ENCODE measurements around the gene NAXE. TPM values are rescaled to one million over a fixed set of nuclear protein-coding genes. Genes with fewer than 3 reads are reported as not detected.

The NAXE gene
- total RNA-seq: 108 and 115 TPM in 2 replicates
- long read RNA-seq, transcript NAXE-203 (6 exons, 1,125 nt): major isoform, 19 of 34 reads
- long read RNA-seq, partial matches to known transcripts: 3 of 34 reads
- long read RNA-seq, other reads (novel, unspliced or antisense): 8 of 34 reads

GRCh38 chr1:156591432-156592157, at the start of gene NAXE:
Gene NAXE, plus strand, starts transcription at chr1:156591776. Its CDS starts 29 bp downstream, at chr1:156591805.
- TF ChIP-seq, protein P1, sequence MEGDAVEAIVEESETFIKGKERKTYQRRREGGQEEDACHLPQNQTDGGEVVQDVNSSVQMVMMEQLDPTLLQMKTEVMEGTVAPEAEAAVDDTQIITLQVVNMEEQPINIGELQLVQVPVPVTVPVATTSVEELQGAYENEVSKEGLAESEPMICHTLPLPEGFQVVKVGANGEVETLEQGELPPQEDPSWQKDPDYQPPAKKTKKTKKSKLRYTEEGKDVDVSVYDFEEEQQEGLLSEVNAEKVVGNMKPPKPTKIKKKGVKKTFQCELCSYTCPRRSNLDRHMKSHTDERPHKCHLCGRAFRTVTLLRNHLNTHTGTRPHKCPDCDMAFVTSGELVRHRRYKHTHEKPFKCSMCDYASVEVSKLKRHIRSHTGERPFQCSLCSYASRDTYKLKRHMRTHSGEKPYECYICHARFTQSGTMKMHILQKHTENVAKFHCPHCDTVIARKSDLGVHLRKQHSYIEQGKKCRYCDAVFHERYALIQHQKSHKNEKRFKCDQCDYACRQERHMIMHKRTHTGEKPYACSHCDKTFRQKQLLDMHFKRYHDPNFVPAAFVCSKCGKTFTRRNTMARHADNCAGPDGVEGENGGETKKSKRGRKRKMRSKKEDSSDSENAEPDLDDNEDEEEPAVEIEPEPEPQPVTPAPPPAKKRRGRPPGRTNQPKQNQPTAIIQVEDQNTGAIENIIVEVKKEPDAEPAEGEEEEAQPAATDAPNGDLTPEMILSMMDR (IDR thresholded peaks at IDR 0.05; ENCODE audit: unreplicated experiment): no peak
- H3K4me1 Mint-ChIP-seq (ENCODE audit: low read depth): peaks cover 4% of the 10 kb centered on the region
- H3K27ac Mint-ChIP-seq: peak within 1 kb of the TSS; percentile 95
- peak within 1 kb of the TSS; percentile 85 for H3K4me3 Mint-ChIP-seq (ENCODE audit: low read depth)
- H3K9me3 Mint-ChIP-seq (ENCODE audit: low read depth): no peaks in the 10 kb centered on the region
- no peaks in the 10 kb centered on the region for H3K27me3 Mint-ChIP-seq
- DNase-seq (ENCODE audit: low spot score, unreplicated experiment): peak; percentile 63
- H3K36me3 Mint-ChIP-seq (ENCODE audit: insufficient read depth): peaks cover 8% of the 10 kb centered on the region

GRCh38 chr1:156543066-156543465, 48.5 kb upstream of the NAXE start:
- Mint-ChIP-seq H3K27me3 (no peaks in the 10 kb centered on the region), H3K4me3 (ENCODE audit: low read depth) (no peak overlapping the region), H3K4me1 (ENCODE audit: low read depth) (peaks cover 2% of the 10 kb centered on the region), H3K27ac (peak overlapping the region; percentile 8), H3K9me3 (ENCODE audit: low read depth) (no peaks in the 10 kb centered on the region), H3K36me3 (ENCODE audit: insufficient read depth) (peaks cover 6% of the 10 kb centered on the region)
- TF ChIP-seq, protein P1 (IDR thresholded peaks at IDR 0.05; ENCODE audit: unreplicated experiment): no peak
- DNase-seq (ENCODE audit: low spot score, unreplicated experiment): no peak

DNA sequence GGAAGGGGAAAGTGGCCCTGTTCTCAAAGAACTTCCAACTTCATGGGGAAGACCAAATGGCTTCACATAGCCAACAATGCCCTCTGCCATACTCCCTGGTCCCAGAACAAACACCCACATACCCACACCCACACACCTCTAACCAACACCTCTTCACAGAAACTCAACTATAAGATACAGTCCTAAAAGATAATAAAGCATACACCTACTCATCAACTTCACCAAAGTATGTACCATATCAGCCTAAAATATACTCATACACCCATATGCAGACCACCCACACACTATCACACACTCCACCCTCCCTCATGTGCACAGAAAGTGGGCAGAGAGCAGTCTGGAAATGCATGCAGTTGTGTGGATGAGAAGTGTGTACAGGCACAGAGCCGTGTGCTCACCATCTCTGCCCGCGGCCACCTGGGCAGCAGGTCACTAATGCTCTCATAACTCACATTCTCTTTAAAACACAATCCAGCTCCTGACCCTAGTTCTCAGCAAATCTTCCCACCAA, 46.9 kb upstream of the NAXE start:
- Mint-ChIP-seq H3K4me3 (ENCODE audit: low read depth) (no peak overlapping the region), H3K27me3 (no peaks in the 10 kb centered on the region), H3K9me3 (ENCODE audit: low read depth) (no peaks in the 10 kb centered on the region), H3K4me1 (ENCODE audit: low read depth) (peaks cover 2% of the 10 kb centered on the region), H3K27ac (no peak overlapping the region), H3K36me3 (ENCODE audit: insufficient read depth) (peaks cover 2% of the 10 kb centered on the region)
- no peak for DNase-seq (ENCODE audit: low spot score, unreplicated experiment)
- TF ChIP-seq, protein P1 (IDR thresholded peaks at IDR 0.05; ENCODE audit: unreplicated experiment): no peak

DNA sequence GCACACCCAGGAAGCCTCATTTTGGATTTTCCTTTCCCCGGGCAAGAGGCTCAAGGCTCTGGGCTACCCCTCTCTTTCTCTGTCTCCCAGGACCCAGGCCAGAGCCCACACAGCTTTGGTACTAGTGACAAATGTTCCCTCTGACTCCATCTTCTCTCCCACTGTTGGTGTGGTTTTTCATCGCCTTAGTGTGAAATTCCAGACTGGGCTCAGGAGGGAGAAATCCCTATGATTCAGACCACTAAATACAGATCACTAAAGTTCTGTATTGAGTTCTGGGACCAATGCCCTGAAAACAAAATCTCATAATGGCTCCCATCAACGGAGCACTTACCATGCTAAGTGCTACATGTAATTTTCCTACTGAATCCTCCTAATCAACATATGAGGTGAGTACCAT, 45.3 kb upstream of the NAXE start:
- peaks cover 2% of the 10 kb centered on the region for H3K4me1 Mint-ChIP-seq (ENCODE audit: low read depth)
- H3K27me3 Mint-ChIP-seq: no peaks in the 10 kb centered on the region
- H3K4me3 Mint-ChIP-seq (ENCODE audit: low read depth): no peak overlapping the region
- DNase-seq (ENCODE audit: low spot score, unreplicated experiment): no peak
- H3K9me3 Mint-ChIP-seq (ENCODE audit: low read depth): no peaks in the 10 kb centered on the region
- TF ChIP-seq, protein P1 (IDR thresholded peaks at IDR 0.05; ENCODE audit: unreplicated experiment): no peak
- H3K36me3 Mint-ChIP-seq (ENCODE audit: insufficient read depth): peaks cover 2% of the 10 kb centered on the region
- H3K27ac Mint-ChIP-seq: peak overlapping the region; percentile 18

- TF ChIP-seq, protein P1 (IDR thresholded peaks at IDR 0.05; ENCODE audit: unreplicated experiment): no peak
- no peaks in the 10 kb centered on the region for H3K9me3 Mint-ChIP-seq (ENCODE audit: low read depth)
- DNase-seq (ENCODE audit: low spot score, unreplicated experiment): no peak
- no peaks in the 10 kb centered on the region for H3K27me3 Mint-ChIP-seq
- H3K36me3 Mint-ChIP-seq (ENCODE audit: insufficient read depth): peaks cover 4% of the 10 kb centered on the region
- H3K4me3 Mint-ChIP-seq (ENCODE audit: low read depth): no peak overlapping the region
- no peak overlapping the region for H3K27ac Mint-ChIP-seq
- H3K4me1 Mint-ChIP-seq (ENCODE audit: low read depth): peaks cover 2% of the 10 kb centered on the region
These were observed 44.1 kb upstream of the NAXE start for GRCh38 chr1:156547434-156547833.
